ENCODE data around the gene ARID4A. TPM values are rescaled to one million over a fixed set of nuclear protein-coding genes. Genes with fewer than 3 reads are reported as not detected.

The ARID4A gene
- polyA plus RNA-seq, 3 donors = 6.5 to 13.2 (median 10.5) TPM

GRCh38 chr14:58305730-58306129 is 7.4 kb downstream of the ARID4A start:
- Histone ChIP-seq H3K9me3 (replicated peaks in 1 of 2; ENCODE audit: control insufficient read depth in 1 of 2, insufficient read depth in 1 of 2, low read length in 2 of 2) (no peaks in the 10 kb centered on the region), H4K20me1 (ENCODE audit: insufficient read depth, low read length) (peaks cover 89% of the 10 kb centered on the region), H3K36me3 (replicated peaks in 1 of 2; ENCODE audit: control insufficient read depth in 1 of 2, insufficient read depth in 2 of 2, low read length in 2 of 2) (peaks cover 69 to 97% of the 10 kb centered on the region in 2 donors), H3K4me2 (replicated peaks; ENCODE audit: extremely low read depth, low read length, poor library complexity, severe bottlenecking) (no peak overlapping the region), H2AFZ (ENCODE audit: insufficient read depth, low read depth, low read length, poor library complexity, severe bottlenecking) (no peak overlapping the region), H3K9ac (ENCODE audit: insufficient read depth, low read length, poor library complexity, severe bottlenecking) (no peak overlapping the region), H3K79me2 (ENCODE audit: insufficient read depth, low read length) (peaks cover 74% of the 10 kb centered on the region), H3K4me3 (replicated peaks in 1 of 3; ENCODE audit: low read depth in 2 of 3, low read length in 3 of 3) (no peak overlapping the region), H3K27ac (ENCODE audit: low read depth in 1 of 2, low read length in 2 of 2) (no peak overlapping the region), H3K4me1 (ENCODE audit: control insufficient read depth in 1 of 2, insufficient read depth in 2 of 2, low read length in 2 of 2) (peaks cover 0 to 3% of the 10 kb centered on the region in 2 donors), H3K27me3 (ENCODE audit: control insufficient read depth in 2 of 2, insufficient read depth in 2 of 2, low read length in 2 of 2) (no peaks in the 10 kb centered on the region)
- intact Hi-C loops (cut with micrococcal nuclease) = no loop called here
- no peak overlapping the region for H3K4me3 Mint-ChIP-seq
- DNase-seq = no peak
- no peaks in the 10 kb centered on the region for H3K9me3 Mint-ChIP-seq
- H3K36me3 Mint-ChIP-seq = peaks cover 48 to 61% of the 10 kb centered on the region in 2 donors
- no peak overlapping the region for H3K27ac Mint-ChIP-seq
- TF ChIP-seq CTCF (IDR thresholded peaks at IDR 0.05) = no peak
- H3K27me3 Mint-ChIP-seq (ENCODE audit: low read depth in 3 of 3) = no peaks in the 10 kb centered on the region
- no CpG with 5 or more reads among the region's 2 CpGs for WGBS (ENCODE audit: insufficient coverage)
- H3K4me1 Mint-ChIP-seq = peaks cover 8% of the 10 kb centered on the region

DNA sequence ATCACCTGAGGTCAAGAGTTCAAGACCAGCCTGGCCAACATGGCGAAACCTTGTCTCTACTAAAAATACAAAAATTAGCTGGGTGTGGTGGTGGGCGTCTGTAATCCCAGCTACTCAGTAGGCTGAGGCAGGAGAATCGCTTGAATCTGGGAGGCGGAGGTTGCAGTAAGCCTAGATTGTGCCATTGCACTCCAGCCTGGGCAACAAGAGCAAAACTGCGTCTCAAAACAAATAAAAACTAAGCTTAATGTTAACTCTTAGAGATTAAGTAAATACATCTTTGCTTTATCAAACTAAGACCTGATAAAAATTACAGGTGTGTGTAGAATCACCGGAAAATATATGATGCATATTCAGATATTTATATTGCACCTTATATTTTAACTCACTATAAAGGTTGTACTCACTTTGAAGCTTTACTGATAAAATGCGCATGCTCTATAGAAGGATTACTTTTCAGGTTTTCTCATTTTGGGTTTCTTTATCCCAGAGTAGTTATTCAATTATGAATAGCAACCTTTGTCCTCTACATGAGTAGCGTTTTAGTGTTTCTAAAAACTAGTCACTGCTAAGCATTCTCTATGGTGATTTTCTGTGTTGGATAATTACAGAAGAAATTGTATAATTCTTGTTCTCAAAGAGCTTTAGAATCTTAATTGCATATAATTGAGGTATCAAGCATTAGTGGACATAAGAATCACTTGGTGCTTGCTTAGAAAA is 9.4 kb downstream of the ARID4A start:
- no peak for DNase-seq
- Histone ChIP-seq H3K36me3 (replicated peaks in 1 of 2; ENCODE audit: control insufficient read depth in 1 of 2, insufficient read depth in 2 of 2, low read length in 2 of 2) (peaks cover 68 to 98% of the 10 kb centered on the region in 2 donors), H3K79me2 (ENCODE audit: insufficient read depth, low read length) (peaks cover 55% of the 10 kb centered on the region), H3K27ac (ENCODE audit: low read depth in 1 of 2, low read length in 2 of 2) (no peak overlapping the region), H3K4me1 (ENCODE audit: control insufficient read depth in 1 of 2, insufficient read depth in 2 of 2, low read length in 2 of 2) (no peaks in the 10 kb centered on the region), H2AFZ (ENCODE audit: insufficient read depth, low read depth, low read length, poor library complexity, severe bottlenecking) (no peak overlapping the region), H3K9ac (ENCODE audit: insufficient read depth, low read length, poor library complexity, severe bottlenecking) (no peak overlapping the region), H3K27me3 (ENCODE audit: control insufficient read depth in 2 of 2, insufficient read depth in 2 of 2, low read length in 2 of 2) (no peaks in the 10 kb centered on the region), H3K4me2 (replicated peaks; ENCODE audit: extremely low read depth, low read length, poor library complexity, severe bottlenecking) (no peak overlapping the region), H3K9me3 (replicated peaks in 1 of 2; ENCODE audit: control insufficient read depth in 1 of 2, insufficient read depth in 1 of 2, low read length in 2 of 2) (no peaks in the 10 kb centered on the region), H3K4me3 (replicated peaks in 1 of 3; ENCODE audit: low read depth in 2 of 3, low read length in 3 of 3) (no peak overlapping the region), H4K20me1 (ENCODE audit: insufficient read depth, low read length) (peaks cover 72% of the 10 kb centered on the region)
- Mint-ChIP-seq H3K4me3 (no peak overlapping the region), H3K4me1 (peaks cover 5% of the 10 kb centered on the region), H3K9me3 (no peaks in the 10 kb centered on the region), H3K27me3 (ENCODE audit: low read depth in 3 of 3) (no peaks in the 10 kb centered on the region), H3K27ac (no peak overlapping the region), H3K36me3 (peaks cover 46 to 54% of the 10 kb centered on the region in 2 donors)
- no peak for TF ChIP-seq CTCF (IDR thresholded peaks at IDR 0.05)
- intact Hi-C loops (cut with micrococcal nuclease) = no loop called here
- 100% methylated on average over 3 of the region's 8 CpGs for WGBS (ENCODE audit: insufficient coverage)

All from CD14-positive monocyte (primary cell).